GM21619 (cell line): ENCODE results near the gene RAB35.

Source experiments
- ATAC-seq: cut with Tn5 transposase; IDR thresholded peaks from one replicate; pipeline ENCODE4 v1.9.1; 2021; ENCODE audit not compliant: unreplicated experiment

The RAB35 gene

DNA sequence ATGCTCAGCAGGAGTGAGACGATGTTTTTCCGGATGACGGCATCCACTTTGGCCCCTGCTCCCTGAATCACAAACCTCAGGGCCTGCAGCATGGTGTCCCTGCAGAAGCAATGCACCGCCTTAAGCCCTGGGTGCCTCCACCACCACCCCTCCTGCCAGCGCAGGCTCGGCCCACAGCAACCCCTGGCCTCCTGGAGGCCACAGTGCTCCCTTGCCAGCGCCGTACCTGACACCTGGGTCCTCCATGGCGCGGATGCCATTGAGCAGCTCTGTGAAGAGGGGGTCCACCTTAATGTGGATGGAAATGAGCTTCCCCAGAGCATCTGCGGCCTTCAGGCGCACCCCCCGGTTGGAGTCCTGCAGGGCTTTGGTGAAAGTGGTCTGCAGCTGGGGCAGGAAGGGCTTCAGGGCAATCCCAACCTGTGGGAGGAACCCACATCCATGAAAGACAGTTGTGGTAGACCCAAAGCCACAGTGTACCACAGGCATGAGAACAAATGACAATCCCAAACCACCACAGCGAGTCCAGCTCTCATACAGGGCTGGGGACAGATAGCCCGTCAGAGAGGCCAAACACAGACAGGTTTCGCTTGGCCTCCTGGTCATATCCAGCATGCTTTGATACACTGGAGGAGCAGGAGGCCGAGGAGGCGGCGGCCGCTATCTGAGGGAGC is 17.9 kb upstream of the RAB35 start:
- ATAC-seq: no peak

DNA sequence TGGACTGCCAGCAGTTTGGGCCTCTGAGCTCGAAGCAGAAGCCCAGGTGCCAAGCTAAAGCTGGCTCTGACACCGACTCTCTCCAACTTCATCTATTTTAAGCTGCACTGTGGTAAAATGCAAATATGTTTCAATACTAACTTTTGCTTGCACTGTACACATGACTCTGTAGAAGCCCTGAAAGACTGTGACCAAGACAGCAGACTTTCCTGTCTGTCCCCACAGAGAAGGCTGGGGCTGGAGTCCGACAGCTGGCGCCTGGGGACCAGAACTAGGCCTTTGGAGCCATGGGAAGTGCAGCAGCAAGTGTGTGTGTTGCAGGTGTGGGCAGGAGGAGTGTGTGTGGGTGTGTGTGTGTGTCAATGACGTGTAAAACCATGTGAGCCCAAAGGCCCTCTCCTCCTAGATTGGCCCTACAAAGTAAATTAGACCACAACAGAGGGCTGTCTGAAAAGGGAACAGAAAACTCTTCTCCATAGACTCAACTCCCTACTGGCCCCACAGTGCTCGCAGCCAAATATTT is 16.4 kb upstream of the RAB35 start:
- ATAC-seq: peak; percentile 92

DNA sequence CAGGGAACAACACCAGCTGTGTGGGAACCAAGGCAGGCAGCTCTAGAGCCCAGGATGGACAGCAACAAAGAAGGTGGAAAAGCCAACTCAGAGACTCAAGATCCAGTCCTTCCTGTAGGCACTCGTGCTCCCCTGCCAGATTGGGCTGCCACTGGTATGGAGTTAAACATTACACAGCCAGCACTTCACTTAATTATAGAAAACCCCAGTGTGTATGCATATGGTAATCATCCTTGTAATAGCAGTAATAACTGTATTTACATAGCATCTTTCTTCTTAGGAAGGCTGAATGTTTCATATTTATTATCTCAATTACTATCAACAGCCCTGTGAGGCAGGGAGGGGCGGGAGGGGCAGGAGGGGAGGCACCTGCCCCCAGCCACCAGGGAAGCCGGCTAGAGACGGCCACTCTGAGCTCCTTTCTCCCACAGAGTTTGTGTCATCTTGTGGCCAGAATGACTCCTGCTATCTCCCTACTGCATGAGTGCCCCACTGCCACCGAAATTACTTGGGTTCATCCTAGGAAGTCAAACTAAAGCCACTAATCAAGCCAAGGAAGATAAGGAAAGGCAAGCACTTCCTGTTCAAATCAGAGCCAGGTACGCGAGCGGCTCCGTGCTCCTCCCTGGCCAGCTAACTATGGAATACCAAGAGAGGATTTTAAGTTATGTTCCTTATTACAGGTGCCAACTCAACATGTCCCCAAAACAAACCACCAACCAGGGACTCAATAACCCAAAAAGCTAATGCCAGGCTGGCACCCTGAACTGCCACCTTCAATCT is 15.7 kb upstream of the RAB35 start:
- no peak for ATAC-seq

DNA sequence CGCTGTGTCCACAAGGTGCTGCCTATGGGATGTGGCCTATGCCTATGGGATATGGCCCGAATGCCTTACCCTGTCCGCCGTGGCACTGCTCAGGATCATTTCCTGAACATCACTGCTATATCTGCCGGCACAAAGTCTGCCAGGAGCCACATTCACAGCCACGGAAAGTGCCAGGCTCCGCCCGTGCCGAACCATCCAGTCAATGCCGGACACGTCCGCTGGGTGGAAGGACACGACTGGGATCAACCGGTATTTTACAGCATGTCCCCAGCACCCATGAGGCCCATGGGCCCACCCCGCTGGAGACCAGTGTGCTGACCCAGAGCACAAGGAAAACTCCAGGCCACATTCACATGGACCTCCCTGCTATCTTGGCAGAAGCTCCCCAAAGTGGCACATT is 14.6 kb upstream of the RAB35 start:
- no peak for ATAC-seq

DNA sequence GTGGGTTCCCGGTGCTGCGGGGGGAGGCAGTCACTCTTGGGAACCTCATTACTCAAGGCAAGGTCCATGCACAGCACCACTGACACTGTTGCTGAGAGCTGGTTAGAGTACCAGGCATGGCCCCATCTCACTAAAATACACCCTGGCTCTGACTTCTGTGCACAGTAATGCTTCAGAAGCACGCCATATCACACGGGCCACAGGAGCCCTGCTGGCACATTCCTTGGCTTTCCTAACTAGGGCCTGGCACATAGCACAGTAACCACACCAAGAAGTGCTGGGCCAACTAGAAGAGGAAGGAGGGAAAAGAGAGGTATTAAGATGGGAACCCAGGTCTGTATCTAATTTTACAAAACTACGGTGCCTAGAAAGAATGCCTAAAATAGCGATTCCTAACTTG is 13.5 kb upstream of the RAB35 start:
- ATAC-seq: no peak

DNA sequence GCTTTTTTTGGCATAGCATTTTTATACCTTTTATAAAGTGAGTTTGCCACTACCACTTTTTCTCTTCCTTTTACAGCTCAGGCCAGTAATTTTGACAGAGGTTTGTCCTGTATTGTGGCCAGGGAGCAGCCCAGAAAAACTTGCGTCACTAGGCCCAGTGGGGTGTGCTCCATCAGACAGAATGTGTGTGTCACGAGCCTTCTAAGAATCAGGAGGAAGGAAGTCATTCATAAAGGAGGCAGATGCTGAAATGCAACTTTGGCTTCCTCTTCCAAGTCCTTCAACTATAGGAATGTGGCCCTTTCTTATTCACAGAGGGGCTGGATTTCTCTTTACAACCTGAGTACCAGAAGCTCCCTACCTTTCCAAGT is 10.1 kb upstream of the RAB35 start:
- no peak for ATAC-seq

DNA sequence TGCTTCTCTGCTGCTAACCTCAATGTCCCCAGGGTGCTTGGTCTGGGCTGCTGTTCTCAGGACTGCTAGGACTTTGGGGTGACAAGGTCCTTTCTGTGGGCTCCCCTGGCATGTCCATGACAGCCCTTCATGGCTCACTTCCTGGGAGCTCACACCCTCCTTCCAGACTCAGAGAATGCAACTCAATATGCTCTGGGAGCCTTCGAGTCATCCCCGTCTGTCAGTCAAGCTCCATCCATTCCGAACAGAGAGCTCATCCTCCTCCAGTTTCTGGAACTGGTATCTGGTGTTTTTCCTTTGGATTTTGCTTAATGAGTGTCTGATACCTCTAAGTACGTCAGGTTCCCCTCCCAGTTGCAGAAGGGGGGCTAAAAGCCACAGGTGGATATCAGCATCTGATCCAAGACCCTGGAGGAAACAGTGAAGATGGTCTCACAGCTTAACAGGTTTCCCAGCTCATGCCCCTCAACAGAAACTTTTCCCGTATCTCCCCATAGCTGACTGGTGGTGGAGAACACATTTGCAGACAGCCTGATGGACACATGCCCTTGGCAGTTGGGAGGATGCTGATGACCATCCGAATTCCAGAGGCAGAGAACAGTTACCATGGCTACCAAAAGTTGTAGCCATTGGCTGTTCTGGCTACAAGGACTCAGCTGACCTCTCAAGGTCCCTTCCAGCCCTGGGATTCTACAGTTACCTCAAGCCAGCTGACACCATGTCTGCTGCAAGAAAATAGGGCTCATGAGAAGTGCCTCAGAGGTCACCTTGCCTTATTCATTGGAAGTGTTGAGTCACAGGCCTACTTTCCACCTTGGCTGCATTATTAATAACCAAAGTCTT is 9.5 kb upstream of the RAB35 start:
- ATAC-seq: no peak

DNA sequence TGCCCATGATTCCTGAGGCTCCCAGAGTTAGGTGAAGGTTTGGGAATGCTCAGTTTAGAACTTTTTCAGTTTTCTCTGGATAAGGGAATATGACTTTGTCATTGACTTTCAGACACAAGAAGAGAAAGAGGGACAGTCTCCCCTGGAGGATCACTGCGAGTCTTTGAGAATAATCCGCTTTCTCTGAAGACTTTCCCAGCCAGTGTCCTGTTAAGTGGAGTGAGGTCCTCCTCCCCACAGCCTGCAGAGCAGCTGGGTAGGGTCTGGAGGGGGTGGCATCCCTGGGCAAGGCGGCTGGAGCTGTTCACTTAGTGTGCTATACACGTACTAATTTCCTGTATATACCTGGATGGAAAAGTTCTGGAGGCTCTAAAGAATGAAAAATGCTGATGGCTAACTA is 8.5 kb upstream of the RAB35 start:
- ATAC-seq: no peak

DNA sequence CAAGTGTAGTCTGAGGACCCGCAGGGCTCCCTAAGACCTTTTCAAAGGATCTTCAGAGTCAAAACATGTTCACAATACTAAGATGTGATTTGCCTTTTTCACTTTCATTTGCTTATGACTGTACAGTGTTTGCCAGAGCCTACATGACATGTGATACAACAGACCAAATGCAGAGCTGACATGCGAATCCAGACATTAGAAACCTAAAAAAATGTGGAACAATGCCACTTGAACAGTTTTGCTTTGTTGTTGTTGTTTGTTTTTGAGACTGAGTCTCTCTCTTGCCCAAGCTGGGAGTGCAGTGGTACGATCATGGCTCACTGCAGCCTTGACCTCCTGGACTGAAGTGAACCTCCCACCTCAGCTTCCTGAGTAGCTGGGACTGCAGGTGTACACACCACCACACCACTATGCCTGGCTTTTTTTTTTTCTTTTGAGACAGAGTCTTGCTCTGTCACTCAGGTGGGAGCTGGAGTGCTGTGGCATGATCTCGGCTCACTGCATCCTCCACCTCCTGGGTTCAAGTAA is 5.3 kb upstream of the RAB35 start:
- ATAC-seq: peak; percentile 38

DNA sequence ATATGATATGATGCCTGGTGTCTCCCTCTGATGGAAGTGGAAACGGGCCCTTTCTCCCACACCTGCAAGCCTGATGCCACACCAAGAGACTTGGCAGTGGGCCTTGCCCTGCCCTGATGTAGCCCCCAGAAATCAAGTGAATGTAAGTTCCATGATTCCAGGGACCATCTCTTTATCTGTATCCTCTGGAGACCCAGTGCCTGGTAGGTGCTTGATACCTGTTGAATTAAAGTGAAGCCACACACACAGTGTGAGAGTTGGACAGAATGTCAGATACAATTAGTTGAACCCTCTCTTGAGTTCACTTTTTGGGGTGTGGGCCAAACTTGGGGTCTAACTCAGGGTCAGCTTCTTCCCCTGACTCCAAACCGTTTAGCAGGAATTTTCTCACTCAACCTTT is 4.8 kb upstream of the RAB35 start:
- ATAC-seq: no peak

DNA sequence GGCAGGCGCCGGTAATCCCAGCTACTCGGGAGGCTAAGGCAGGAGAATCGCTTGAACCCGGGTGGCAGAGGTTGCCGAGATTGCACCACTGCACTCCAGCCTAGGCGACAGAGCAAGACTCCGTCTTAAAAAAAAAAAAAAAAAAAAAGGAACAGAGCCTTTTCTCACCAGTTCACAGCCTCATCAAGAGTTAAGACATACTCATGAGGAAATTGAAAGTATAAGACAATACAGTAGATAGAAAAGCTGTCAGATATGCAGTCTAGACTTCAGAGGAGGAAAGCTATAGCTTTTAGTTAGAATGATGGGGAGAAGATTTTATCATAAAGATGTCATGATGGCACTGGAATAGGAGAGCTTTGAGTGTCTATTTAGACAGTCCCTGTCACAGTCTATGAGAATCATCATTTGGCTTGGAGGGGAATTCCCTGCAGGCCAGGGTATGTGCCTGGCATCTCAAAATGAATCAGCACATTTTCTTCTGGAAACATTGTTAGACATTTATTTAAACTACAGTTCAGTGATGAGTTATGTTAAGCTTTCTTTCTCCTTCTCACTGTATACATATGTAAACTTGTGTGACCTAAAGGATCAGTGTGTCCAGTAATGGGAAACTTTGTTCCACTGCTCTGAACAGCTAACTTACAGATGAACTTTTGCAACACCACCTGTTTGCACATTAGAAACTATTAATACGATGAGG is 2.9 kb upstream of the RAB35 start:
- ATAC-seq: peak; percentile 28

DNA sequence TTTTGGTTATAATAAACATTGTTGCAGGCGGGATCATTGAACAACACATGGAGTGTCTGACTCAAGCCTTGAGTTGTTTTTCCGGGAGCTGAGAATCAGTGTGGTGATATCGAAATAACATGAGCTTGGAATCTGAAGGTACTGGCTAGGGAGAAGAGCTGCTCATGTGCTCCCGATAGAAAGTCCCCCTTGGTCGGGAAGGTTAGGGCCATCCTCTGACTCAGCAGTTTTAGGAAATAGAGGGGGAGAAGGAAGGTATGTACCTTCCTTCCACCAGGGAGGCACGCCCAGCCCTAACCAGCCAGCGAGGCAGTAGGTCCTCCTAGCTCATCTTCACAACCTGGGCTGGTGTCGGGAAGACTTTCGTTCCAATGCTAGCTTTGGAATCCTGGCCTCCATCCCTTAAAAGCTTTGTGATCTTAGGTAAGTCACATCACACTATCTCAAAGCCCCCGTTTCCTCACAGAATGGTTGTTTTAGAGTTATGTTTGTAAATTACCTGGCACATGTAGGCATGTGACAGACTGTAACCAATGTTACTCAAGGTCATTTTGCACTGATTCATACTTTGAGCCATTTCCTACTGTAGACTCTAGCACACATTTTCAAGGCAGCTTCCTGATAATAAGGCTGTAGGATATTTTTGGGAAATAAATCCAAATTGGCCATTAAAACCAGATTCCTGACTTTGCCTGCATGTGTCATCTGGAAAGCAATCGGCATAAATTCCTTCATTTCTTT is 1.9 kb upstream of the RAB35 start:
- ATAC-seq: no peak

DNA sequence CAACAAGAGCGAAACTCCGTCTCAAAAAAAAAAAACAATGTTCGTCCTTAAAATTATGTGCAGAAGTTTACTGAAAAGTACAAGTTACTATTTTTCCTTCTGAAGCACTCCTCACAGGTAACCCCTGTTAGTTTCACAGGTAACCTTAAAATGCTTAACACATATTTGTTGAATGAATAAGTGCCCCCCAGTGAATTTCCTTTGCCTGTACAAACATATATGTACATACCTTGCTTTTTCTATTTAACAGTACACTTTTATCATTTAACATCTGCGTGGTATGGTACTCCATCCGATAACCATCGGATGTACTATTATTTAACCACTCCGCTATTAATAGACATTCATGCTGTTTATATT is 1.4 kb upstream of the RAB35 start:
- no peak for ATAC-seq

DNA sequence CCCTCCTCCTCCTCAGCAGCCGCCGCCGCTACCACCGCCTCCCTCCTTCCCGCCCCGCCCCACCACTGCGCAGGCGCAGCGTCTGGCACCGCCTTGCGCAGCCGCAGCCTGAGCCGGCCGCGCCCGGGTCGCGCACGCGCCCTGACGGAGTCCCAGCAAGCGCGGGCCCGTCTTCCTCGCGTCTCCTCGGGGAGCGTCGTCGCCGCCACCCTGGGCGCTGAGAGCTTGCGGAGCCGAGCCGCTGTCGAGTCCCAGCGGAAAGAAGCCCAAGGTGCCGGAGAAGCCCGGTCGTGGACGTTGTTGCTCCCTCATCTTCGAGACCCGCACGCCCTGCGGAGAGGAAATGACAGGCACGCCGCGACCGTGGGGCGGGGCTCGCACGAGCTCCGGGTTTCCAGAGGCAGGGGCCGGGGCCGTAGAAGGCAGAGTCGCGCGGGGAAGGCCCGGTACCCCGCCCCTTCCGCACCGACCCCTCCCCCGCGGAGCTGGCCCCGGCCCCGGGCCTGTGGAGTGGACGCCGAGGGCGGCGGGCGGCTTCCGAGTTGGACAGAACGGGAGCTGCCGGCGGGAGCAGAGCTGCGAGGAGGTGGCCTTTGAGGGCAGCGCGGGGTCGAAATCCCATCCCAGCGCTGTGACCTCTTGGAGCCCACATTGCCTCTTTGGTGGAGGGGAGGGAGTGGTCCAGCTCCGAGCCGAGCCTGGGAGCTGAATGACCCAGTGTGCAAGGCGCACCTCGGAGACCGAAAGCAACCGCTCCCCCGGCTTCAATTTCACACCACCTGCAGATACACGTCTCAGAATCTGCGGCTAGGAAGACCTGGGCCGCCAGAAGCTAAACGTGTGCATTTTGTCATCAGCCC is 469 bp upstream of the RAB35 start:
- peak; percentile 36 for ATAC-seq

DNA sequence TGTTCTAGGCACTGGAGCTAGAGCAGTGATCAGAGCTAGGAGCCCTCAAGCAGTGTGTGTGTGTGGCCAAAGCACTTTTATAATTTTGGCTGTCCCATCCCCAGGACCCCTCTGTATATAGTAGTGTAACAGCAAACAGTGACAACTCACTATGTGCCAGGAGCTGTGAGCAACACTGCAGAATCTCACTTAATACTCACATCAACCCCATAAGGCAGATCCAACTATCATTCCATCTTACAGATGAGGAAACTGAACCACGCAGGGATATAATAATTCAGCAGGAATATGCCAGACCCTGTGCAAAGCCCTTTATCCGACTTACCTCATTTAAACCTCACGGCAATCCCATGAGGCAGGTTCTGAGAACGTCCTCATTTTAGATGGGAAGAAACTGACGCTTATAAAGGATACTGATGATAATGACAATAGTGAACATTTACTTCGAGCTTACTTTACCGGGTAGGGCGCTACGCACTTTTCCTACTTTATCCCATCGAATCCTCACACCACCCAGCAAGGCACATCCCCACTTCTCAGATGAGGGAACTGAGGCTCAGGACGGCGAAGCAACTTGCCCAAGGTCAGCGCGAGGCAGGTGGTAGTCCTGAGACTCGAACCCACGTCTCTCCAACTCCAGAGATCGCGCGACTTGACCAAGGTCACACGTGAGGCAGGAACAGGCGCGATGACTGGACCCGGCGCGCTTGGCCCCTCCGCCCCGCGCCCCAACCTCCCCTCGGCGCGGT is 687 bp downstream of the RAB35 start:
- ATAC-seq: no peak

DNA sequence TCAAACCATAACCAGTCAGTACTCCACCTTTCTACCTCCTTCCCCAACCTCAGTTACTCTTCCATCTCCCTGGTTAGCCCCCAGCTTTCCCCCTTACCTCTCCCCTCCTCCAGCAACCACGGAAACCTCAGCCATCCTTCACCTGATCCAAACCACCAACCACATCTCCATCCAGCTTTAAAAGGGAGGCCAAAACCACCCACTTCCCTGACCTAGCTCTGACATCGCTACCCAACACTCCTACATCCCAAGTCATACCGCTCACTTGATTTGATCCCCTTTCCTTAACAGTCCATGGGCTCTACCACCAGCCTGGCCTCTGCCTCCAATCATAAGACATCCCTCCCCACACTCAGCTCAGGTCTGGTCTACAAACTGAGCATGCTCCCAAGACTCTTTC is 1.5 kb downstream of the RAB35 start:
- ATAC-seq: no peak

DNA sequence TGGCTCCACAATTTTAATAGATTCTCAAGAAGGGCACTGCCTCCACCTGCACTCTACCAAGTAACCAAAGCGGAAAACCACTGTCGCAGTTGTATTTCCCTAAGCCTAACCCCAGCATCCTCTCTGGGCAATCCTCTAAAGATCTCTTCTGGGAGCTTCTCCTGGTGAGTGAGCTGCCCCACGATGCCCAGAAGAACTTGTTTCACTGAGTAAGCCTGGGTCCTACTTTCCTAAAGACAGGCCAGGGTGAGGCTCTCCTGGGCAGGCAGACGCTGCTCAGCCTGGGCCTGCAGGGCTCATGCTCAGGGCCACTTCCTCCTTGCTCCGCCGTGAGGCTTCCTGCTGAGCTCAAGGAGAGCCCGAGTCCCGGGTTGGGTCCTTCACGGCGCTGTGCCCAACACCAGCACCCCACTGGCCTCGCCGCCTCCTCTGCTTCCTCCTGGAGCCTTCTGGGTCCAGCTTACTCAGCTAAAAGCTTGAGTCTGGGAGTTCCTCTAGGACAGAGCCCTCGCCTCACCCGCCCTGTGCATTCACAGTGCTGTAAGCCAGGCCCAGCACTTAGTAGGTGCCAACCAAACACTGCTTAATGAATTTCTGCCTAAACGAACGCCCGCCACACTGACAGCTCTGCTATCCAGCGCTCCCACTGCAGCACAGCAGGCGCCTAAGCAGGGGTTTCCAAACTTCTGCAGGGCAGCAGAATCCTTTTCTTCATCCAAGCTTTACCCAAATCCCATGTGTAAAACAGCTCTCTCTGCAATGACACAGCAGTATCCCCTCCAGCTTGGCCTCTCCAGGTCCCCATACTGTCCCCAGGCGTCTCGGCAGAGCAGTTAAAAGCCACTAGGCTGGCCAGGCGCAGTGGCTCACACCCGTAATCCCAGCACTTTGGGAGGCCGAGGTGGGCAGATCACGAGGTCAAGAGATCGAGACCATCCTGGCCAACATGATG is 5.7 kb downstream of the RAB35 start:
- ATAC-seq: peak; percentile 64
